OCI-LY1 (cell line): ENCODE data around the gene CTNNA2.

Experiments
- H2AFZ ChIP-seq: fragments of 200-600 bp; sonication (generic), shearing (Covaris generic); 2 replicates; pipeline ENCODE4 v1.6.0; 2014; ENCODE audit warnings: antibody characterized with exemption, mild to moderate bottlenecking, low read length
- H3F3A ChIP-seq: fragments of 200-600 bp; sonication (generic), shearing (Covaris generic); 2 replicates; pipeline ENCODE4 v1.6.0; 2014; ENCODE audit warnings: mild to moderate bottlenecking, antibody characterized with exemption, low read length, moderate library complexity; ENCODE audit not compliant: insufficient read depth
- H3K27ac ChIP-seq: fragments of 200-600 bp; sonication (generic); 2 replicates; pipeline ENCODE4 v1.5.1; 2014; ENCODE audit warnings: low read length, mixed run types, mild to moderate bottlenecking, low read depth; ENCODE audit not compliant: poor library complexity, severe bottlenecking
- H3K27me3 ChIP-seq: fragments of 200-600 bp; sonication (generic); 2 replicates; pipeline ENCODE4 v1.6.0; 2014; ENCODE audit warnings: antibody characterized with exemption, mild to moderate bottlenecking, low read length, moderate library complexity; ENCODE audit not compliant: insufficient read depth
- H3K36me3 ChIP-seq: fragments of 200-600 bp; sonication (generic); 2 replicates; pipeline ENCODE4 v1.6.1; 2014; ENCODE audit warnings: mild to moderate bottlenecking, antibody characterized with exemption, low read length, moderate library complexity, mixed read lengths; ENCODE audit not compliant: insufficient read depth
- H3K4me1 ChIP-seq: fragments of 200-600 bp; sonication (generic); 2 replicates; pipeline ENCODE4 v1.5.1; 2014; ENCODE audit warnings: mild to moderate bottlenecking, low read length, moderate library complexity; ENCODE audit not compliant: insufficient read depth, severe bottlenecking
- H3K4me2 ChIP-seq: fragments of 200-600 bp; sonication (generic), shearing (Covaris generic); 2 replicates; pipeline ENCODE4 v1.6.1; 2014; ENCODE audit warnings: low read length
- H3K4me3 ChIP-seq: fragments of 200-600 bp; sonication (generic); 2 replicates; pipeline ENCODE4 v1.5.1; 2014; ENCODE audit warnings: low read length, low read depth, mild to moderate bottlenecking, mixed read lengths; ENCODE audit not compliant: poor library complexity, severe bottlenecking
- H3K79me2 ChIP-seq: fragments of 200-600 bp; shearing (Covaris generic); 2 replicates; pipeline ENCODE4 v1.6.1; 2016; ENCODE audit warnings: mixed run types, low read length, mixed read lengths; ENCODE audit not compliant: insufficient read depth
- H3K9ac ChIP-seq: fragments of 200-600 bp; sonication (generic), shearing (Covaris generic); 2 replicates; pipeline ENCODE4 v1.6.1; 2014; ENCODE audit warnings: mild to moderate bottlenecking, low read length, mixed read lengths
- H3K9me2 ChIP-seq: fragments of 200-600 bp; sonication (generic), shearing (Covaris generic); 2 replicates; pipeline ENCODE4 v1.6.1; 2014; ENCODE audit warnings: low read depth, mild to moderate bottlenecking, low read length, mixed read lengths
- H3K9me3 ChIP-seq: fragments of 200-600 bp; shearing (Covaris generic); 2 replicates; pipeline ENCODE4 v1.6.1; 2014; ENCODE audit warnings: low read length, mixed read lengths
- H4K20me1 ChIP-seq: fragments of 200-600 bp; sonication (generic), shearing (Covaris generic); 2 replicates; pipeline ENCODE4 v1.6.0; 2016; ENCODE audit warnings: mild to moderate bottlenecking, low read length; ENCODE audit not compliant: insufficient read depth
- EZH2 ChIP-seq: fragments of 200-600 bp; sonication (generic), shearing (Covaris generic); IDR thresholded peaks from 2 replicates; pipeline ENCODE4 v1.8.0; 2017; ENCODE audit warnings: borderline replicate concordance, mixed run types, mild to moderate bottlenecking, antibody characterized with exemption, low read length, moderate library complexity, mixed read lengths
- TF ChIP-seq, protein P1 (sequence below): fragments of 200-600 bp; sonication (generic), shearing (Covaris generic); IDR thresholded peaks from 2 replicates; pipeline ENCODE4 v1.5.1; 2017; ENCODE audit warnings: mild to moderate bottlenecking, antibody characterized with exemption, low read length, moderate library complexity, mixed read lengths

CTNNA2 gene

GRCh38 chr2:80687524-80687923 lies 1174.7 kb downstream of the CTNNA2 start:
- no peaks in the 10 kb centered on the region for H3K4me1 ChIP-seq
- H3K4me3 ChIP-seq: no peak overlapping the region
- no peak overlapping the region for H3K9ac ChIP-seq
- H3K27ac ChIP-seq: no peak overlapping the region
- no peaks in the 10 kb centered on the region for H4K20me1 ChIP-seq
- H3K79me2 ChIP-seq: no peaks in the 10 kb centered on the region
- no peaks in the 10 kb centered on the region for H3K27me3 ChIP-seq
- no peaks in the 10 kb centered on the region for H3K36me3 ChIP-seq
- no peak overlapping the region for H2AFZ ChIP-seq
- no peak overlapping the region for H3K4me2 ChIP-seq
- TF ChIP-seq, protein P1, sequence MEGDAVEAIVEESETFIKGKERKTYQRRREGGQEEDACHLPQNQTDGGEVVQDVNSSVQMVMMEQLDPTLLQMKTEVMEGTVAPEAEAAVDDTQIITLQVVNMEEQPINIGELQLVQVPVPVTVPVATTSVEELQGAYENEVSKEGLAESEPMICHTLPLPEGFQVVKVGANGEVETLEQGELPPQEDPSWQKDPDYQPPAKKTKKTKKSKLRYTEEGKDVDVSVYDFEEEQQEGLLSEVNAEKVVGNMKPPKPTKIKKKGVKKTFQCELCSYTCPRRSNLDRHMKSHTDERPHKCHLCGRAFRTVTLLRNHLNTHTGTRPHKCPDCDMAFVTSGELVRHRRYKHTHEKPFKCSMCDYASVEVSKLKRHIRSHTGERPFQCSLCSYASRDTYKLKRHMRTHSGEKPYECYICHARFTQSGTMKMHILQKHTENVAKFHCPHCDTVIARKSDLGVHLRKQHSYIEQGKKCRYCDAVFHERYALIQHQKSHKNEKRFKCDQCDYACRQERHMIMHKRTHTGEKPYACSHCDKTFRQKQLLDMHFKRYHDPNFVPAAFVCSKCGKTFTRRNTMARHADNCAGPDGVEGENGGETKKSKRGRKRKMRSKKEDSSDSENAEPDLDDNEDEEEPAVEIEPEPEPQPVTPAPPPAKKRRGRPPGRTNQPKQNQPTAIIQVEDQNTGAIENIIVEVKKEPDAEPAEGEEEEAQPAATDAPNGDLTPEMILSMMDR: no peak
- no peak for TF ChIP-seq EZH2
- H3K9me3 ChIP-seq: no peaks in the 10 kb centered on the region
- H3K9me2 ChIP-seq: no peaks in the 10 kb centered on the region
- no peaks in the 10 kb centered on the region for H3F3A ChIP-seq

DNA sequence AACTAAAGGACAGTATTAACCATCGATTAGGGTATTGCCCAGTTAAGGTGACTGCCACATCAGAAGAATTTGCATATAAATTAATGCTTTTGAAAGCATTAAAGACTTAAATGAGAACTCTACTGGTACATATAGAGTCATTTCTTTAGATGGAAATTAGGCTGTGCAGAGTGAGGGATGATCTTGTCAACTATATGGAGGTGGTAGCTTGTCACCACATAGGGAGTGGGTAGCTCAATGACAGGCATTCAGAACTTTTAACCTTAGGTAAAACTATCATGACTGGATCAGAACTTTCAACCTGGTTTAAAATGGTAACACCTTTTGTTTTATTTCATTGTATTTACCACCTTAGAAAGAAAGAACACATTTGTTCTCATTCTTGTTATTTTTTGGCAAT lies 1176.3 kb downstream of the CTNNA2 start:
- Histone ChIP-seq H3K9ac (no peak overlapping the region), H3K4me1 (no peaks in the 10 kb centered on the region), H3K36me3 (no peaks in the 10 kb centered on the region), H3F3A (no peaks in the 10 kb centered on the region), H4K20me1 (no peaks in the 10 kb centered on the region), H3K27ac (no peak overlapping the region), H3K9me2 (no peaks in the 10 kb centered on the region), H3K4me3 (no peak overlapping the region), H3K79me2 (no peaks in the 10 kb centered on the region), H3K9me3 (no peaks in the 10 kb centered on the region), H2AFZ (no peak overlapping the region; the same call in 1 of the 2 replicates), H3K27me3 (no peaks in the 10 kb centered on the region), H3K4me2 (no peak overlapping the region)
- TF ChIP-seq, protein P1: no peak
- no peak for TF ChIP-seq EZH2
